Gastroesophageal sphincter (tissue), 3 donors: Measurements from ENCODE around the gene AMDHD2.
"Not testable (repeated sequence)": the region's sequence is repeated elsewhere in the genome, so short reads cannot be mapped to it uniquely, and the experiment has no call there.

Experiments
- EP300 ChIP-seq: sonication (generic); formaldehyde crosslinking; IDR thresholded peaks from one replicate; pipeline ENCODE4 v1.6.1; 2017; ENCODE audit warnings: antibody characterized with exemption, mild to moderate bottlenecking
- POLR2A ChIP-seq, 2 donors: fragments of 450-650 bp; IDR thresholded peaks; one replicate each; pipeline ENCODE4 v1.6.1; 2017; ENCODE audit warnings: antibody characterized with exemption in 2 of 2, mild to moderate bottlenecking in 2 of 2, moderate library complexity in 1 of 2
- TF ChIP-seq, protein P1 (sequence below), 4 experiments: fragments of 200-600 bp in 2 of 4; fragments of 450-650 bp in 2 of 4; sonication (generic) in 1 of 4; IDR thresholded peaks; one replicate each; pipeline ENCODE4 v1.5.1; 2017 to 2019; ENCODE audit warnings: antibody characterized with exemption in 4 of 4, mild to moderate bottlenecking in 2 of 4, moderate library complexity in 2 of 4

DNA sequence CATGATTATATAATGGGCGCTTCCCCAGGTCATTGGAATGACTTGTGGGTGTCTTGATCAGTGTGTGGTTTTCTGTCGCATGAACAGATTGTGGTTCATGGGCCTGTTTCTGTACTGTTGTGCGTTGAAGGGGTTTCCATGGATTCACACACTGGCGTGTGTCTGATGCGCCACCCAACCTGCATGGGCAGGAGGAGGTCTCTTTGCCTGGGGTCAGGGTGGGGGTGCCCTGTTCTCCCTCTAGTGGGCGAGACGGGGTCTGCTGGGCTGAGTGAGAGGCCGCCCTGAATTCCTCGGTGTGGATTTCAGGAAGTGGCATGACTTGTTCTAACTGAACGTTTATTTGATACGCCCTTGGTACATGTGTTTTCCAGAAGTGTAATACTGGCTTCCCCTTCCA is 60.0 kb downstream of the AMDHD2 start:
- TF ChIP-seq POLR2A (IDR thresholded peaks at IDR 0.05); EP300: not testable (repeated sequence)
- TF ChIP-seq, protein P1, sequence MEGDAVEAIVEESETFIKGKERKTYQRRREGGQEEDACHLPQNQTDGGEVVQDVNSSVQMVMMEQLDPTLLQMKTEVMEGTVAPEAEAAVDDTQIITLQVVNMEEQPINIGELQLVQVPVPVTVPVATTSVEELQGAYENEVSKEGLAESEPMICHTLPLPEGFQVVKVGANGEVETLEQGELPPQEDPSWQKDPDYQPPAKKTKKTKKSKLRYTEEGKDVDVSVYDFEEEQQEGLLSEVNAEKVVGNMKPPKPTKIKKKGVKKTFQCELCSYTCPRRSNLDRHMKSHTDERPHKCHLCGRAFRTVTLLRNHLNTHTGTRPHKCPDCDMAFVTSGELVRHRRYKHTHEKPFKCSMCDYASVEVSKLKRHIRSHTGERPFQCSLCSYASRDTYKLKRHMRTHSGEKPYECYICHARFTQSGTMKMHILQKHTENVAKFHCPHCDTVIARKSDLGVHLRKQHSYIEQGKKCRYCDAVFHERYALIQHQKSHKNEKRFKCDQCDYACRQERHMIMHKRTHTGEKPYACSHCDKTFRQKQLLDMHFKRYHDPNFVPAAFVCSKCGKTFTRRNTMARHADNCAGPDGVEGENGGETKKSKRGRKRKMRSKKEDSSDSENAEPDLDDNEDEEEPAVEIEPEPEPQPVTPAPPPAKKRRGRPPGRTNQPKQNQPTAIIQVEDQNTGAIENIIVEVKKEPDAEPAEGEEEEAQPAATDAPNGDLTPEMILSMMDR (IDR thresholded peaks at IDR 0.05), result not testable (repeated sequence)
